Left kidney (tissue), 8 donors: Measurements from ENCODE around the gene PHKG1. TPM values are rescaled to one million over a fixed set of nuclear protein-coding genes. Genes with fewer than 3 reads are reported as not detected.
A peak's percentile ranks its signal among the peaks of the same experiment; 100 is the strongest.
"Not testable (repeated sequence)": the region's sequence is repeated elsewhere in the genome, so short reads cannot be mapped to it uniquely, and the experiment has no call there.

Experiments
- DNase-seq: peaks from one replicate; pipeline ENCODE4 v3.0.0-alpha.2; 2013
- long read RNA-seq, 8 donors: transcript quantifications; one replicate each; lab custom pipeline, GENCODE V29; 2026
- polyA plus RNA-seq: library from polyadenylated mRNA; unstranded; fragments of 120-200 nt; gene quantifications from one replicate; pipeline ENCODE4 v1.2.1, GENCODE V29; 2013; ENCODE audit not compliant: insufficient read length

Gene PHKG1
- polyA plus RNA-seq = 2.9 TPM
- long read RNA-seq, donor 1 = 0 reads
- long read RNA-seq, donor 2 = 0 reads
- long read RNA-seq, donor 3 = 0 reads
- long read RNA-seq, donor 4 = 0 reads
- long read RNA-seq, donor 5 = 0 reads
- long read RNA-seq, donor 6 = 0 reads
- long read RNA-seq, donor 7 = 0 reads
- long read RNA-seq, donor 8 = 0 reads

GRCh38 chr7:56092789-56093531 lies at the start of gene PHKG1:
TSS of gene PHKG1 (minus strand) at chr7:56092952. CDS start at chr7:56088941, 4,011 bp downstream.
- no peak for DNase-seq

DNA sequence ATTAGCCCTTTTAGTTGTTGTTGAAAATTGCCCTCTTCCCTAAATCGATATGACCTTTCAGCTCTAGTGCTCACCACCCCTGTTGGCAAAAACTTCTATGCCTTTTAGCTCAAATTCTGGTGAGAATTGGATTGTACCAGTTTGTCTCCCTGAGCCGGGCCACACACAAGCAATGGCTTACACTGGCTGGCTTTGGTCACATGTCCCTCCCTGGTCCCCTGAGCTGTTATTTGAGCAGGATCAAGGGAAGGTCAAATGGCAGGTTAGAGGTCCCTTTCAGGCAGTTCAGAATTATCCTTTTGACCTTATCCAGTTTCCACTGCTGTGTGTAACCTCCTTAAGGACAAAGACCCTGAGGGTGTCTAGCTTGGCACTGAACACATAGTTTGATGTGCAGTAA lies 38.3 kb upstream of the PHKG1 start:
- not testable (repeated sequence) for DNase-seq

GRCh38 chr7:56127241-56127975 lies 34.7 kb upstream of the PHKG1 start:
- DNase-seq = no peak

GRCh38 chr7:56125831-56126230 lies 33.1 kb upstream of the PHKG1 start:
- DNase-seq = no peak

DNA sequence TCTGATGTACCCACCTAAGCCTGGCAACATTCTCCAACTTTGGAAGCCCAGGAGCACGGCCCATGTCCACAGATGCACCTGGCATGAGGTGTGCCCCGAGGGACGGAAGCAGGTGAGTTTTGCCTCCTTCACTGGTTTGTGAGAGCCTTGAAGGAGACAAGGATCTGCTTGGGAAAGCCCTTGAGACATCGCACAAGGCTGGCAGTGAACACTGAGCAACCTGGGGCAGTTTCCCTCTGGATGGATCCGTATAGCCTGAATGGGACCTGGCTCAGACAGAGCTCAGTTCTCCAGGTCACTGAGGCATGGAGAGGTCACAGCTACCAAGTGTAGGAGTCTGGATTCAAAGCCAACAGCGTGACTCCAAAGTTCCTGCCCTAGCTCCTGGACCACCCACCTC lies 32.2 kb upstream of the PHKG1 start:
- DNase-seq = no peak

GRCh38 chr7:56121440-56121839 lies 28.7 kb upstream of the PHKG1 start:
- no peak for DNase-seq

GRCh38 chr7:56115852-56116538 lies 23.2 kb upstream of the PHKG1 start, which contains the start of gene NUPR2:
TSS of gene NUPR2 (minus strand) at chr7:56116417. CDS start at chr7:56116314, 103 bp downstream.
- DNase-seq = peak; percentile 12

DNA sequence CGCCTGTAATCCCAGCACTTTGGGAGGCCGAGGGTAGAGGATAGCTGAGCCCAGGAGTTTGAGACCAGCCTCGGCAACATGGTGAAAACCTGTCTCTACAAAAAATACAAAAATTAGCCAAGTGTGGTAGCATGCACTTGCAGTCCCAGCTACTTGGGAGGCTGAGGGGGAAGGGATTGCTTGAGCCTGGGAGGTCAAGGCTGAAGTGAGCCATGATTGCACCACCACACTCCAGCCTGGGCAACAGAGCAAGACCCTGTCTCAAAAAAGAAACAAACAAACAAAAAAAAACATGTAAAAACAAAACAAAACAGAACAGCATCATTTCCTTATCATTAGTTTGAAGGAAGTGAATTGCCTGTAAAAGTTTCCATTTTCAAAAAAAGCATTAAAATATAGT lies 19.5 kb upstream of the PHKG1 start:
- DNase-seq = not testable (repeated sequence)

DNA sequence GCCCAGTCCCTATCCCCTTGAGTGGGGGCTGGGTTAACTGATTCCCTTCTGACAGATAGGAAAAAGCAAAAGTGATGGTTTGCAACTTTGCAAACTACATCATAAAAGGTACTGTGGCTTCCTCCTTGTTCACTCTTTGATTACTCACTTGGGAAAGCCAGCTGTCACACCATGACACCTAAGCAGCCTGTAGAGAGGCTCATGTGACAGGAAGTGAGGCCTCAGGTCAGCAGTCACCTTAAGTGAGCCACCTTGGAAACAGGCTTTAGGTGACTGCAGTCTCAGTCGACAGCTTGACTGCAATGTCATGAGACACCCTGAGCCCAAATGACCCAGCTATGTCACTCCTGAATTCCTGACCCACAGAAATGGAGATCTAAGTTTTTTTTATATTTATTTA lies 17.9 kb upstream of the PHKG1 start:
- DNase-seq = no peak

DNA sequence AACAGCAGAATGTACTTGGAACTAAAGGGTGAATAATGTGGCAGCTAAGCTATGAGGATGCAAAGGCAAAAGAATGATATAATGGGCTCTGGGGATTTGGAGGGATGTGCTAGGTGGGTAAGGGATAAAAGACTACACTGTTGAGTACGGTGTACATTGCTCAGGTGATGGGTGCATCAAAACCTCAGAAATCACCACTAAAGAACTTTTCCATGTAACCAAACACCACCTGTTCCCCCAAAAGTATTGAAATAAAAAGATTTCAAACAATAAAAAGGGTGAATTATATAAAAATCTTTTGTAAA lies 15.2 kb upstream of the PHKG1 start:
- DNase-seq = no peak

DNA sequence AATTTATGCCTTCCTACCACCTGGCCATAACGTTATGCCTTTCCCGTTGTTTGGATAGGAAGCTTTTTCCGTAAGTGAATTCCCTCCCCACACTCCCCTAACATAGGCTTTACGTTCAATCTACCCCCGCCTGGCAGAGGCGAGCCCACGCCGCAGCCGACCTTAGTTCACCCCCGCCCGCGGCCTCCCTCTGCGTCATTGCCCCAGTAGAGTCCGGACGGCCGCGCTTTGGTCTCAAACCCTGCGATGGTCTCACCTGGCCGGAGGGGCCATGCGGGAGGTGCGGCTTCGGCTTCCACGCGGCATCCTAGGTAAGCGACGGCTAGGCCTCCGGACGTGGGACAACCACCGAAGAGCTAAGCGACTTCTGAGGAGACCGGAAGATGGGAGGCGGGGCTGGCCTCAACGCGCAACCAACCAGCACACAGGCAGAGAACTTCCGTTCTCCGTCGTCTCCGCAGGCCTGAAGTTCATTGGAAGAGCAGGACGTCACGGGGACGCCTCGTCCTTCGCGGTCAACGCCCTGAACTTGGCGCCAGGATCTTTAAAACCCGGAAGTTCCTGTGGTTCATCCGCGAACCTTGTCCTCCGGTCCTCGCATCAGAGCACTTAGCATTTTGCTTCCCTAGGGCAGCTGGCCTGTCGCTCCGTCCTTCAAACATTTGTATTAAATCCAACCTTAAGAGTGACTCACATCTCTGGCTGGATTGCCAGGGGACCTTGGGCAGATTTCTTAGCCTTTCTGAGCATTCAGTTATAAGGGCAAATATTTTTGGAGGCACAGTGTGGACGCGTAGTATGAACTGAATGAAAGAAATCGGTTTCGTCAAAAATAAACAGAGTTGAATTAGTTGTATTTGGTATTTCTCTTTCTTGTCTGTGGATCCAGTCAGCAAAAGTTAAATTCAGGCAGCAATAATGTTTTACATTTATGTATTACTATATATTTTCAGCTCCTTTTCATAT lies 13.6 kb upstream of the PHKG1 start, which contains the start of gene CHCHD2:
Gene CHCHD2, minus strand, starts transcription at position 369 of the 966 bp plus-strand sequence. Its CDS starts 63 bp downstream, at position 306.
- DNase-seq = peak; percentile 96

- DNase-seq = peak; percentile 24
Measured at GRCh38 chr7:56105508-56105907, 12.8 kb upstream of the PHKG1 start.

GRCh38 chr7:56104138-56104537 lies 11.4 kb upstream of the PHKG1 start:
- DNase-seq = not testable (repeated sequence)

- DNase-seq = no peak
Measured at GRCh38 chr7:56099653-56100052, 6.9 kb upstream of the PHKG1 start.

GRCh38 chr7:56098187-56099008 lies 5.6 kb upstream of the PHKG1 start:
- not testable (repeated sequence) for DNase-seq

DNA sequence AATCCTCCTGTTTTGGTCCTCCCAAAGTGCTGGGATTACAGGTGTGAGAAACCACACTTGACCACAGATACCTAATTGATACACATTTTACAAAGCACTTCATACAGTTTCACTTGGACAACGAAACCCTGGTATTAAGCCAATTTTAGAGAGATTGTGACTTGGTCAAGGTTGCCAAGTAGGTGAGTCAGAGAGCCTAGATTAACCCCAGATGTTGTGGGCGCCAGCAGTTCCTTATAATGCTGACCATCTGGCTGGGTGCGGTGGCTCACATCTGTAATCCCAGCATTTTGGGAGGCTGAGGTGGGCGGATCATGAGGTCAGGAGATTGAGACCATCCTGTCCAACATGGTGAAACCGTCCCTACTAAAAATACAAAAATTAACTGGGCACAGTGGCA lies 4.9 kb upstream of the PHKG1 start:
- no peak for DNase-seq

DNA sequence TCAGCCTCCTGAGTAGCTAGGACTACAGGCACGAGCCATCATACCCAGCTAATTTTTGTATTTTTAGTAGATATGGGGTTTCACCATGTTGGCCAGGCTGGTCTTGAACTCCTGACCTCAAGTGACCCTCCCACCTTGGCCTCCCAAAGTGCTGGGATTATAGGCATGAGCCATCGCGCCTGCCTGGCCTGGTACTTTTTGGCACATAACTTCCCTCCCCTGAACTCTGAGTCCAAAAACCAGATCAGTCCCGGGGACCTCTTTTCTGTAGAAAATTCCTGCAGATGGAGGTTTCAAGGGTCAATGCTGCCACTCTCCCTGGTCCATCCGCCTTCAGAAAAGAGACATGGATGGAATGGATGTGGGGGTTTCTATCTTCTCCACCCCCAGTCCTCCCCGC lies 364 bp downstream of the PHKG1 start:
- DNase-seq = not testable (repeated sequence)

DNA sequence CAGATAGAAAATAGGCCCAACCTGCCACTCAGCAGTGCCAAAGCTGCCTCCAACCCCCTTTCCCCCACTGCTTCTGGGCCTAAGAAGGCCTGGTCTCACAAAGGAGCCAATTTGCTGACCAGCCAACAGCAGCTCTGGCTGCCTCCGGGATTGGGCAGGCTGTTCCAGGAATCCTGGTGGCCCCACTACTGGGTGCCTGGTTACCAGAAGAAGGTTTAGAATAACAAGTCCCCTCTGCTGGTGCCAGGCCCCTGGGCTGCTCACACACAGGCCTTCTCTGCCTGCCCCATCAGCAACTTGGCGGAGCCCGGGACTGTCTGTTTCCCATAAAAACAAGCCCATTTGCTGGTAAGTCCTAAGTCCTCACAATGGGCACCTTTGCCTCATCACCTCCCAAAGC lies 1.2 kb downstream of the PHKG1 start:
- DNase-seq = no peak

GRCh38 chr7:56087445-56087844 lies 5.3 kb downstream of the PHKG1 start:
- no peak for DNase-seq

DNA sequence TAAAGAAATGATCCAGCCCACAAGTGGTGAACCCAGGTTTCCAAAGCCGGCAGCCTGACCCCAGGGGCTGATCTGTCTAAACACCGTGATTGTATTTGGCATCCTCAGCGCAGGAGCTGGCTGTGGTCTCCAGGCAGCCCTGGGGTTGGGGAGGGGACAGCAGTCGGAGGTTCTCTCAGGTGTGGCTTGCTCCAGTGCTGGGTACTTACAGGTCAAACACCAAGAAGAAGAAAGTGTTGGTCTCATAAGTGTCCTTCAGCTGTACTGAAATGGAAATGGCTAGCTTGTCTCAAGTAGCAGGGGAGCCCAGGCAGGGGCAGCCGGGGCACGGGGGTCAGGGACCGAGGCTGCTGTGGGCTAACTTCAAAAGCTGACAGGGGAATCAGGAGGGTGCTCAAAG lies 6.0 kb downstream of the PHKG1 start:
- DNase-seq = no peak
